H1 (cell line): ENCODE data around the gene TP63. TPM values are rescaled to one million over a fixed set of nuclear protein-coding genes. Genes with fewer than 3 reads are reported as not detected.

Experiments
- CTCF ChIA-PET: fragments of 300-600 bp; sonication (Branson Sonifier 250); formaldehyde crosslinking; loops from one replicate; lab custom pipeline; 2021; ENCODE audit not compliant: partially characterized antibody; lab: Charles Lee
- POLR2A ChIA-PET: fragments of 300-600 bp; sonication (Branson Sonifier 250); formaldehyde crosslinking; loops from one replicate; lab custom pipeline; 2021; ENCODE audit warnings: inconsistent platforms; ENCODE audit not compliant: partially characterized antibody; lab: Charles Lee
- DNase-seq, 2 experiments: peaks; one replicate each; pipeline versions ENCODE4 v3.0.0 to v3.0.0-alpha.2; 2010 to 2022; ENCODE audit warnings: low spot score in 2 of 2, low read depth in 1 of 2, mixed read lengths in 1 of 2
- FAIRE-seq: peaks from 2 replicates; lab custom pipeline; 2011; peaks lifted over from hg19 to GRCh38; lab: Jason Lieb, UNC
- H2AFZ ChIP-seq: 2 replicates; pipeline ENCODE4 v1.8.1; 2012; ENCODE audit warnings: low read length, inconsistent platforms
- H2AK5ac ChIP-seq: 2 replicates; pipeline ENCODE4 v1.6.1; 2013; ENCODE audit warnings: low read depth, low read length
- H2BK120ac ChIP-seq: replicated peaks from 2 replicates; pipeline ENCODE3; 2013; ENCODE audit warnings: low read depth, low read length, inconsistent platforms
- H2BK12ac ChIP-seq: 2 replicates; pipeline ENCODE4 v1.6.1; 2013; ENCODE audit warnings: low read depth, low read length
- H2BK15ac ChIP-seq: 2 replicates; pipeline ENCODE4 v1.6.1; 2013; ENCODE audit warnings: low read length
- H2BK20ac ChIP-seq: 2 replicates; pipeline ENCODE4 v1.6.1; 2013; ENCODE audit warnings: low read length
- H2BK5ac ChIP-seq: 2 replicates; pipeline ENCODE4 v1.6.1; 2013; ENCODE audit warnings: low read depth, low read length
- H3K14ac ChIP-seq: 2 replicates; pipeline ENCODE4 v1.6.1; 2013; ENCODE audit warnings: inconsistent platforms; ENCODE audit not compliant: insufficient read length
- H3K18ac ChIP-seq: 2 replicates; pipeline ENCODE4 v1.6.1; 2013; ENCODE audit warnings: low read length; ENCODE audit errors: extremely low read depth
- H3K23ac ChIP-seq: 2 replicates; pipeline ENCODE4 v1.6.1; 2013; ENCODE audit warnings: inconsistent platforms; ENCODE audit not compliant: insufficient read length
- H3K23me2 ChIP-seq: 2 replicates; pipeline ENCODE4 v1.6.1; 2013; ENCODE audit warnings: low read depth, low read length
- H3K27ac ChIP-seq: 2 replicates; pipeline ENCODE4 v1.6.1; 2011; ENCODE audit warnings: low read depth, low read length, inconsistent platforms
- H3K27me3 ChIP-seq, 4 experiments: replicated peaks in 1 of 4; 1 replicate in 1 of 4; 2 replicates in 3 of 4; pipeline versions ENCODE4 v1.6.1 to v1.8.1; 2011 to 2013; ENCODE audit warnings: low read length in 3 of 4, mild to moderate bottlenecking in 3 of 4, inconsistent platforms in 2 of 4, mixed read lengths in 2 of 4, moderate library complexity in 1 of 4; ENCODE audit not compliant: control insufficient read depth in 3 of 4, insufficient read depth in 3 of 4; ENCODE audit errors: extremely low read depth in 1 of 4
- H3K36me3 ChIP-seq, 4 experiments: 2 replicates each; pipeline versions ENCODE4 v1.6.1 to v1.8.1; 2011 to 2013; ENCODE audit warnings: mild to moderate bottlenecking in 4 of 4, low read length in 3 of 4, moderate library complexity in 2 of 4, control low read depth in 1 of 4, inconsistent platforms in 1 of 4; ENCODE audit not compliant: insufficient read depth in 4 of 4, control insufficient read depth in 2 of 4
- H3K4ac ChIP-seq: replicated peaks from 2 replicates; pipeline ENCODE3; 2013; ENCODE audit warnings: low read length, low read depth, mixed read lengths, inconsistent platforms; ENCODE audit not compliant: insufficient read length
- H3K4me1 ChIP-seq, 4 experiments: replicated peaks in 1 of 4; 1 replicate in 1 of 4; 2 replicates in 3 of 4; pipeline versions ENCODE4 v1.6.1 to v1.8.1; 2011 to 2013; ENCODE audit warnings: low read length in 3 of 4, inconsistent platforms in 2 of 4, mixed read lengths in 1 of 4; ENCODE audit not compliant: insufficient read depth in 4 of 4, control insufficient read depth in 3 of 4
- H3K4me2 ChIP-seq, 2 experiments: 2 replicates each; pipeline versions ENCODE4 v1.6.1 to v1.8.1; 2011 to 2013; ENCODE audit warnings: low read depth in 2 of 2, low read length in 2 of 2, control low read depth in 1 of 2, inconsistent platforms in 1 of 2, mild to moderate bottlenecking in 1 of 2; ENCODE audit not compliant: insufficient read depth in 1 of 2
- H3K4me3 ChIP-seq, 4 experiments: fragments of 200-600, 300-600 bp in 1 of 4; sonication (generic), shearing (Covaris generic), sonication (Bioruptor Twin) in 1 of 4; 2 replicates each; pipeline versions ENCODE4 v1.5.1 to v1.8.1; 2011 to 2016; ENCODE audit warnings: low read length in 4 of 4, low read depth in 3 of 4, control low read depth in 2 of 4, inconsistent platforms in 2 of 4, mild to moderate bottlenecking in 2 of 4, mixed read lengths in 1 of 4, moderate library complexity in 1 of 4; ENCODE audit not compliant: insufficient read depth in 2 of 4; ENCODE audit errors: extremely low read depth in 1 of 4
- H3K56ac ChIP-seq: replicated peaks from 2 replicates; pipeline ENCODE3; 2013; ENCODE audit warnings: low read depth, mild to moderate bottlenecking, mixed read lengths, low read length, inconsistent platforms; ENCODE audit not compliant: insufficient read length
- H3K79me1 ChIP-seq: 2 replicates; pipeline ENCODE4 v1.6.1; 2013; ENCODE audit warnings: low read depth, low read length, control low read depth
- H3K79me2 ChIP-seq, 2 experiments: 2 replicates each; pipeline versions ENCODE4 v1.6.1 to v1.8.1; 2012 to 2013; ENCODE audit warnings: low read length in 2 of 2, mild to moderate bottlenecking in 2 of 2, inconsistent platforms in 1 of 2; ENCODE audit not compliant: insufficient read depth in 2 of 2, control insufficient read depth in 1 of 2
- H3K9ac ChIP-seq, 4 experiments: replicated peaks in 1 of 4; 1 replicate in 1 of 4; 2 replicates in 3 of 4; pipeline versions ENCODE4 v1.6.1 to v1.8.1; 2011 to 2013; ENCODE audit warnings: low read depth in 3 of 4, low read length in 3 of 4, control low read depth in 2 of 4, mild to moderate bottlenecking in 2 of 4, moderate library complexity in 2 of 4, inconsistent platforms in 1 of 4; ENCODE audit errors: extremely low read depth in 1 of 4
- H3K9me3 ChIP-seq, 2 experiments: 2 replicates each; pipeline versions ENCODE4 v1.6.1 to v1.8.1; 2012 to 2013; ENCODE audit warnings: mild to moderate bottlenecking in 2 of 2, moderate library complexity in 2 of 2, control low read depth in 1 of 2, inconsistent platforms in 1 of 2, low read depth in 1 of 2, low read length in 1 of 2, mixed read lengths in 1 of 2; ENCODE audit not compliant: insufficient read depth in 2 of 2
- H4K20me1 ChIP-seq, 2 experiments: replicated peaks in 1 of 2; 2 replicates each; pipeline versions ENCODE3 to v1.8.1; 2011 to 2013; ENCODE audit warnings: inconsistent platforms in 2 of 2, low read length in 2 of 2, mild to moderate bottlenecking in 1 of 2; ENCODE audit not compliant: insufficient read depth in 2 of 2, control insufficient read depth in 1 of 2
- H4K5ac ChIP-seq: 2 replicates; pipeline ENCODE4 v1.6.1; 2013; ENCODE audit warnings: low read length, low read depth, mixed read lengths, inconsistent platforms; ENCODE audit not compliant: insufficient read length
- H4K8ac ChIP-seq: 2 replicates; pipeline ENCODE4 v1.8.0; 2013; ENCODE audit warnings: mild to moderate bottlenecking, moderate library complexity, low read length, inconsistent platforms; ENCODE audit not compliant: insufficient read depth; ENCODE audit errors: extremely low read depth
- H4K91ac ChIP-seq: replicated peaks from 2 replicates; pipeline ENCODE3; 2013; ENCODE audit warnings: low read length, mixed read lengths, inconsistent platforms; ENCODE audit not compliant: insufficient read length
- CREB1 ChIP-seq: IDR thresholded peaks from 2 replicates; pipeline ENCODE4 v1.6.1; 2012; ENCODE audit warnings: inconsistent platforms
- HDAC6 ChIP-seq: IDR thresholded peaks from one replicate; pipeline ENCODE4 v1.7.1; 2012; ENCODE audit warnings: low read depth, mild to moderate bottlenecking, inconsistent platforms, low read length, moderate library complexity
- JUND ChIP-seq: IDR thresholded peaks from 2 replicates; pipeline ENCODE4 v1.6.1; 2011; ENCODE audit warnings: mild to moderate bottlenecking, improper control_type of control experiment, low read length
- SIRT6 ChIP-seq: IDR thresholded peaks from one replicate; pipeline ENCODE4 v1.7.1; 2012; ENCODE audit warnings: low read length, inconsistent platforms
- SUZ12 ChIP-seq: fragments of 200-600 bp; sonication (generic); IDR thresholded peaks from 2 replicates; pipeline ENCODE4 v1.6.1; 2012; ENCODE audit warnings: mild to moderate bottlenecking, inconsistent platforms, low read length, moderate library complexity, mixed read lengths
- TAF7 ChIP-seq: optimal IDR thresholded peaks from 2 replicates; pipeline ENCODE3; 2011; ENCODE audit warnings: low read depth, mild to moderate bottlenecking, inconsistent platforms, low read length, moderate library complexity, borderline replicate concordance
- WGBS, 2 experiments: shearing (Covaris generic) in 1 of 2; methylation state at CpG; one replicate each; pipeline versions ENCODE4 v1.1.6 to v1.1.7; 2013 to 2015; ENCODE audit warnings: low lambda C conversion rate in 2 of 2, mixed read lengths in 2 of 2, inconsistent platforms in 1 of 2, low coverage in 1 of 2, missing lambda C conversion rate in 1 of 2; ENCODE audit not compliant: insufficient replicate concordance in 2 of 2, insufficient coverage in 1 of 2, insufficient read length in 1 of 2; ENCODE audit errors: extremely low coverage in 1 of 2, missing lambda C conversion rate in 1 of 2; 5-methylcytosine and 5-hydroxymethylcytosine counted together
- polyA plus RNA-seq, 7 experiments: library from polyadenylated mRNA; depleted of rRNA in 3 of 7; stranded (reverse) in 5 of 7; unstranded in 2 of 7; fragments of >200 nt in 5 of 7; fragments of 200-250 nt in 2 of 7; gene quantifications; 1 replicate in 5 of 7; 2 replicates in 1 of 7; 4 replicates in 1 of 7; pipeline versions ENCODE4 v1.2.1 to v1.2.3, GENCODE V29; 2011 to 2013; ENCODE audit warnings: missing spikeins in 2 of 7, mixed read lengths in 2 of 7
- total RNA-seq: library from RNA; stranded (reverse); fragmentation: NEBNext Ultra II Directional; extraction: Animal tissue kit (Norgen Biotek cat#: 25700); gene quantifications from 2 replicates; pipeline ENCODE4 v1.2.1, GENCODE V29; 2021

Gene TP63
- total and polyA plus RNA-seq, 2 of the 8 experiments (the other 6 are each of a cell fraction or from before 2014, with no cell fraction given) = not detected

- H4K5ac ChIP-seq = no peak overlapping the region
- no peaks in the 10 kb centered on the region for H3K9me3 ChIP-seq
- no peaks in the 10 kb centered on the region for H3K36me3 ChIP-seq
- TF ChIP-seq HDAC6 = no peak
- TF ChIP-seq JUND = no peak
- no peak for TF ChIP-seq CREB1
- no peak for TF ChIP-seq SUZ12
- no peak for TF ChIP-seq TAF7
- no peak for TF ChIP-seq SIRT6
- FAIRE-seq (no peak), DNase-seq (no peak)
- no peaks in the 10 kb centered on the region for H3K23me2 ChIP-seq
- H3K4ac ChIP-seq = no peak overlapping the region
- H3K14ac ChIP-seq = no peak overlapping the region
- no peak overlapping the region for H3K56ac ChIP-seq
- H3K27ac ChIP-seq = no peak overlapping the region
- WGBS, 2 experiments = 94% methylated on average over 2 of the region's 2 CpGs; no CpG with 5 or more reads in 1 of the 2 experiments
- no peak overlapping the region for H3K4me2 ChIP-seq
- H3K27me3 ChIP-seq = no peaks in the 10 kb centered on the region
- H2BK5ac ChIP-seq = no peak overlapping the region
- H2BK12ac ChIP-seq = no peak overlapping the region
- no peak overlapping the region for H3K23ac ChIP-seq
- H3K18ac ChIP-seq = no peak overlapping the region
- no peak overlapping the region for H2AK5ac ChIP-seq
- H2BK120ac ChIP-seq = no peak overlapping the region
- no peaks in the 10 kb centered on the region for H4K20me1 ChIP-seq
- H3K9ac ChIP-seq = no peak overlapping the region
- no peak overlapping the region for H2AFZ ChIP-seq
- H2BK15ac ChIP-seq = no peak overlapping the region
- no peak overlapping the region for H3K4me3 ChIP-seq
- POLR2A ChIA-PET = no interaction called here
- H3K4me1 ChIP-seq = no peaks in the 10 kb centered on the region
- H4K8ac ChIP-seq = no peak overlapping the region
- no peaks in the 10 kb centered on the region for H3K79me2 ChIP-seq
- no peak overlapping the region for H2BK20ac ChIP-seq
- H4K91ac ChIP-seq = no peak overlapping the region
- H3K79me1 ChIP-seq = no peaks in the 10 kb centered on the region
- CTCF ChIA-PET = no interaction called here
Measured at GRCh38 chr3:189820365-189820720, 189.2 kb downstream of the TP63 start.
